Stimulated activated CD8-positive, alpha-beta memory T cell treated with anti-CD3 and anti-CD28 coated beads, Interleukin-4, amount 100 ng/mL, for 48 hours (primary cell): ENCODE results near the gene COPS6.
A peak's percentile ranks its signal among the peaks of the same experiment; 100 is the strongest.

Source experiments
- DNase-seq: peaks from one replicate; pipeline ENCODE4 v3.0.0-alpha.2; 2020

The COPS6 gene

DNA sequence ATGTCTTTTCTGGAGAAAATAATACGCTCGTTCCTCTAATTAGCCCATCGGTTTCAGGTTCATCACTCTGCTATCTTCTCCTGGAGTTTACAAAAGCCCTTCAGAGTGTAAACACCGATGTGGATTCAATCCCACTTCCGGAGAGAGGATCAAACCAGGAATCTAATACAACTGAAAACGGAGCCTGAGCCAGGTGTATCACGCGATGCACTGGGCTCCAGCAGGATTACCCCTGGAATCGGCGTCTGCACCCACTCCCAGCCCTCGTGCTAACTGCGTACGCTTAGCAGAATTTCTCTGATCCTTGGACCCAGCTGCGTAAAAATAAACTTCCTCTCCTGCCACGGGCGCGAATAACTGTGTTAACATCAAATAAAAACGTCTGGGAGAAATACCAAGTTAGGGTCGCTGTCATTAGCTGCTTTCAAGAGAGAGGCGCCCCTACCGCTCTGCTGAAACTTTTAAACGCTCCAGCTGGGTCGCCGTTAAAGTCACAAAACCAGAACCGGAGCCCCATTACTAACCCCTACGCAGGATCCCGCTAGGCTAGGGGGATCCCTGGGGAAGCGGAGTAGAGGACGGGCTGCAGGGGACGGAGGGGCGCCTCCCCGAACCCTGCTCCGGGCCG lies 7.7 kb upstream of the COPS6 start:
- no peak for DNase-seq

DNA sequence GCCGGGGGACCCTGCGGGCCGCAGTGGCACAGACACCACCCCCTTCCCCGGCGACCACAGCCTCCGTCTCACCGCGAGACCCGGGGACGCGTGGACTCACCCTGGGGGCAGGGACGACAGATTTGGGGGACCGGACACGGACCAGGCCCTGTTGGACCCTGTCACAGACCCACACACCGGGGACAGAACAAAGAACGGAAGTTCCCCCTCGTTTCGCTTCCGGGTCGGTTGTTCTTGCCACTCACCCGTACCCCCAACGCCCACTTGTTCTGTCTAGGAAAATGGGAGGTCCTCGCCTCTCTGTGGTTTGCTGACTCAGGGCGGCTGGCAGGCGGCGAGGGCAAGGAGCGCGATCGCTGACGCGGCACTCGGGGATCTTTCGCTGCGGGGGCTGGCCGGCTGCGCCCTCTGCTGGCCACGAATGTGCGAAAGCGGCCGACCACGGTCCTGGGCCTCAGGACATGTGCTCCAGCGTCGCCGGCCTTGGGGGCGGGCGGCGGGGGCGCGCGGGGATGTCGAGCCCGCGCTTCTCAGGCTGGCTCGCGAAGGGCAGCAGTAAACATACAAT lies 7.2 kb upstream of the COPS6 start, which contains the start of gene ZNF3:
TSS of gene ZNF3 (minus strand) at position 189 of the 568 bp plus-strand sequence. CDS start 4,366 bp downstream, outside the sequence.
- peak; percentile 98 for DNase-seq

DNA sequence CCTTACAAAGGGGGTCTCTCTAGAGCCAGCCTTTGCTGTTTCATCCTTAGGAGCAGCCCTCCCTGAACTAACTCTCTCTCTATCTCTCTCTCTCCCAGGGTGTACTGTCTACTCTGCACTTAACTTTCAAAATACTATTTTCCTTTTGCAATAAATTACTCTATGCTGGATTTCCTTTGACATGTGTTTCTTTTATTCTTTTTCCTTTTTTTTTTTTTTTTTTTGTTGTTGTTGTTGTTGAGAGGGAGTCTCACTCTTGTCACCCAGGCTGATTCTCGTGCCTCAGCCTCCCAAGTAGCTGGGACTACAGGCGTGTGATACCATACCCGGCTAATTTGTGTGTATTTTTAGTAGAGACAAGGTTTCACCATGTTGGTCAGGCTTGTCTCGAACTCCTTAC lies 5.8 kb upstream of the COPS6 start:
- no peak for DNase-seq

DNA sequence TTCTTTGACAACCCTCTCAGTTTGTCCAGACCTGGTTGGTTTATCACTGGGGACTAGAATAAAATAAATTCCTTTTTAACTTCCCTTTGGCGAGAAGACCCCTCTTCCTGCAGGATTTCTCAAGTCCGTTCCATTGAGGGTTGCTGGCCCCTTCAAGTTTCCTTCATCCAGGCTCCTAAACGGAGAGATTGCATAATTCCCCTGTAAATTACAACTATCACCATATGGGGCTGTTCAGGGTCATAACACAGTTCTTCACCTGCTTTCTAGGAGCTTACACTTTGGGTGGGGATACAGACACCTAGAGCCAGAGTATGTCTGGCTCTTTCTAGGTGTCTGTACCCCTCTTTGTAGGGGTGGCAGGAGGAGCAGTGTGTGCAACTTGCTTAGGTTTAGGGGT lies 3.3 kb upstream of the COPS6 start:
- no peak for DNase-seq

DNA sequence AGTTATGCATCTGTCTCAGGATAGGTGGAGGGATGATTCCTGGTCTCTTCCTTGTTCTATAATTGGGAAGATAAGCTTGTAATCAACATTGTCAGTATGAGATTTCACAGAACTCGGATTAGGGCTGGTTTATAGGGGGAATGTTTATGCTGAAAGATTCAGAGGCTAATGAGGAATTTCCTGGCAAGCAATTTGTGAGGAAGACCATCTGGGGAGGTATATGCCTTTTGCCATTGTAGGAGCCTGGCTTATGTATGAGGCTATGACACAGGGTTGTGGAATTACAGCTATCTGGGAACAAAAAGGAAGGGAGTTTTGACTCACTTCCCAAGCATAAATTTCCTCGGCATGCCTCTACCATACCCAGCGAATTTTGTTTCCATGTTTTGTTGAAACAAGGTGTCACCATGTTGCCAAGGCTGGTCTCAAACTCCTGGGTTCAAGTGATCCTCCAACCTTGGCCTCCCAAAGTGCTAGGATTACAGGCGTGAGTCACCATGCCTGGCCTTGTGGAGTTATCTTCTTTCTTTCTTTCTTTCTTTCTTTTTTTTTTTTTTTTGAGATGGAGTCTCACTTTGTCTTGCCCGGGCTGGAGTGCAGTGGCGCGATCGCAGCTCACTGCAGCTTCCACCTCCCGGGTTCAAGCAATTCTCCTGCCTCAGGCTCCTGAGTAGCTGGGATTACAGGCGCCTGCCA lies 1.6 kb upstream of the COPS6 start:
- DNase-seq: no peak

DNA sequence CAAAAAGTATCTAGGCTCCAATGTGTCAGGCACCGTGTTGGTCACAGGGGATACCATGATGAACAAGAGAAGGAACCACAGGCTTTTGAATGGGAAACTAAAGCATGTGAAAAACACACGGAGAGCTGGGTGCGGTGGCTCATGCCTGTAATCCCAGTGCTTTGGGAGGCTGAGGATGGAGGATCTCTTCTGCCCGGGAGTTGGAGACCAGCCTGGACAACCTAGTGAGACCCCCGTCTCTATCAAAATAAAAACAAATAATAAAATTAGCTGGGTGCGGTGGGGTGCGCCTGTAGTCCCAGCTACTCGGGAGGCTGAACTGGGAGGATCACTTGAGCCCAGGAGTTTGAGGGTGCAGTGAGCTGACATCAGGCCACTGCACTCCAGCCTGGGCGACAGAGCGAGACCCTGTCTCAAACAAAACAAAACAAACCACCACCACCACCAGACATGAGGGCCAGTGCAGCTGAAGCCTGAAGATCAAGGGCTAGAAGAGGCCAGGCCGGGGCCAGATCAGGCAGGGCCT lies 611 bp upstream of the COPS6 start:
- DNase-seq: no peak

DNA sequence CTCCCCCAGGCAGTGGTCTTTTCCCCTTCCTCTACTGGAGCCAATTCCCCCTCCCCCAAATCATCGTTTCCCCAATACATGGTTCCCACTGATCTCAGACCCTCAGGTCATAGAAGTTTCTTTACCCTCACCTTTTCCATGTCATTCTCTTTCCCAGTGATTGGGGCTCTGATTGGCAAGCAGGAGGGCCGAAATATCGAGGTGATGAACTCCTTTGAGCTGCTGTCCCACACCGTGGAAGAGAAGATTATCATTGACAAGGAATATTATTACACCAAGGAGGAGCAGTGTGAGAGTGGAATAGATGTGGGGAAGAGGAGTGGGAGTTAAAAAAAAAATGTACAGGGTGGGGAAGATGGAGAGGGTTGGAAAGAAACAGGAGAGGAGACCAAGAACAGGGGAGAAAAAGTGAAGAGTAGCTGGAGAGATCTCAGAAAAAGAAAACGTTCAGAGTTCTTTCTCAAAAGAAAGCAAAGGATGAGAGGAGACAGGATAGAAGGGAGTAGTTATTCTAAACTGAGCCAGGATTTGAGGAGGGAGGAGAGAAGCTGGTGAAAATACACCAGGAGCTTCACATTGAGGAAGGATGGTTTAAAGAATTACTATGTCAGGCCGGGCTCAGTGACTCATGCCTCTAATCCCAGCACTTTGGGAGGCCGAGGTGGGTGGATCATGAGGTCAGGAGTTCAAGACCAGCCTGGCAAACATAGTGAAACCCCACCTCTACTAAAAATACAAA lies 858 bp downstream of the COPS6 start:
- no peak for DNase-seq

DNA sequence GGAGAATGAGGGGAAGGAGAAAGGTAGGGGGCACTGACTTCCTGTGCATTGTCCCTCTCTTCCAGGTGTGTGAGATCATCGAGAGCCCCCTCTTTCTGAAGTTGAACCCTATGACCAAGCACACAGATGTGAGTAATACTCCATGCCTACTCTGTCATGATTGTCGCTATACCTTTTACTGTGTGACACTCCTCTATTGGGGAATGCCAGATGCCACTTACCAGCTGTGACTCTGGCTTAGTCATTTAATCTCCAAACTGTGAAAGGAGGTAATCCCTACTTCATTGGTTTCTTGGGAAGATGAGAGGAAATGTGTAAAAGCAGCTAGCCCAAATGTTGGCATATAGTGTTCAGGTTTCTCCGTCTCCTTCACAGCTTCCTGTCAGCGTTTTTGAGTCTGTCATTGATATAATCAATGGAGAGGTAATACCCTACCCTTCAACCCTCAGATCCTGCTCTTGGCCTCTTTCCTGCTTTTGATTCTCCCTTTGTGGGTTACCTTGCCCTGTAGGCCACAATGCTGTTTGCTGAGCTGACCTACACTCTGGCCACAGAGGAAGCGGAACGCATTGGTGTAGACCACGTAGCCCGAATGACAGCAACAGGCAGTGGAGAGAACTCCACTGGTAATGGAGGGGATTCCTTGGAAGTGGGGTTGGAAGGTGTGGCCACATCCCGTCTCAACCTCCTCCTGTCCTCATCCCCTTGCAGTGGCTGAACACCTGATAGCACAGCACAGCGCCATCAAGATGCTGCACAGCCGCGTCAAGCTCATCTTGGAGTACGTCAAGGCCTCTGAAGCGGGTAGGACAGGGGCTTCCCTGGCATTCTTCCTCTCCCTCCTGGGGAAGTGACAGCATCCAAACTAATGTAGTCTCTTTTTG lies 2.0 kb downstream of the COPS6 start:
- no peak for DNase-seq

DNA sequence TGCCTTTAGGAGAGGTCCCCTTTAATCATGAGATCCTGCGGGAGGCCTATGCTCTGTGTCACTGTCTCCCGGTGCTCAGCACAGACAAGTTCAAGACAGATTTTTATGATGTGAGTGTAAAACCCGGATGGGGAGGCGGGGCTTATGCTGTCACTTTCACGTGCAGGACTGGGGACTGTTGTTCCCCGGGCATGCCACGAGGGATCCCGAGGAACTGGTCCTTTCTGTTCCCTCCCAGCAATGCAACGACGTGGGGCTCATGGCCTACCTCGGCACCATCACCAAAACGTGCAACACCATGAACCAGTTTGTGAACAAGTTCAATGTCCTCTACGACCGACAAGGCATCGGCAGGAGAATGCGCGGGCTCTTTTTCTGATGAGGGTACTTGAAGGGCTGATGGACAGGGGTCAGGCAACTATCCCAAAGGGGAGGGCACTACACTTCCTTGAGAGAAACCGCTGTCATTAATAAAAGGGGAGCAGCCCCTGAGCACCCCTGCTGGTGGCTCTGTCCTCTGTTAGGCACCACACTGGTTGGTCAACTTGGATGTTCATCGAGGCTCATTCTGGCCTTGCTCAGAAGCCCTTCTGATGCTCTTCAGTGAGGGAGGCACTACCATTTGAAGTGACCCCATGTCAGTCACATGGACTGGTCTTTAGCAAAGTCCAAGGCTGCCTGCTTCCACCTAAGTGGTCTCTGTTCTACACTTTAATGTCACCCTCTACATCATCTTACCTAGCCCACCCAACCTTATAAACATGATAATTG lies 2.8 kb downstream of the COPS6 start:
- DNase-seq: peak; percentile 48

DNA sequence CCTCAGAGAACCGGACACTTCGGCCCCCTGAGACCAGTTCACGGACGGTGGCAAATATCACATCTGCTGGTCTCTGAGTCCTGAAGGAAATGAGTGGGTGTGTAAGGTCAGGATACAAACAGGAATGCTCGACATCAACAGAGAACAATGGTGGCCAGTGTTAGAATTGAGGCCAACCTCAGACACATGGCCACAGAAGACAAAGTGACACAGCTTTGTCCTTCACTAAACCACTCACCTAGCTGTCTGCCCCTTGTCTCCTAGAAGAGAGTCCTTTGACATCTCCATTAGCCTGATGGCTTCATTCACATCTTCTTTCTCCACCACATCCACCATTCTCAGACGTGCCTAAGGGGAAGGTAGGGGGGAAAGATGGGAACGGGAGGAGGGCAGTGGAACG lies 4.3 kb downstream of the COPS6 start:
- no peak for DNase-seq

DNA sequence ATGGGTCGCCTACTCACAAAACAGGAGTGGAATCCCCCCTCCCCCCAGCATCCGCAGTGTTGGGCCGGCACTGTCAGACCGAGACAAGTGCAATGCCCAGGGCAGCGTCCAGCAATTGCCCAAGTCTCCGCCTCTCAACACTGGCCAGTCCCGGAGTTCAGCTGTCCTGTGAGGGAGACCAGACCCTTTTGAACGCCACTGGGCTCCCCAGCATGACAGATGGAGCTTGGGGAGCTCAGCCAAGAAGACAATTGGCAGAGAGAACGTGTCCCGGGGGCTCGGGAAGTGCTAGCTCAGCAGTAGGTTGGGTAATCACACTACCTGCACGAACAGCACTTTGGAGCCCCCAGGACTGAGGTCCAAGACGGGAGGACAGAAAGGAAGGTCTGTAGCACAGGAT lies 4.7 kb downstream of the COPS6 start:
- no peak for DNase-seq

DNA sequence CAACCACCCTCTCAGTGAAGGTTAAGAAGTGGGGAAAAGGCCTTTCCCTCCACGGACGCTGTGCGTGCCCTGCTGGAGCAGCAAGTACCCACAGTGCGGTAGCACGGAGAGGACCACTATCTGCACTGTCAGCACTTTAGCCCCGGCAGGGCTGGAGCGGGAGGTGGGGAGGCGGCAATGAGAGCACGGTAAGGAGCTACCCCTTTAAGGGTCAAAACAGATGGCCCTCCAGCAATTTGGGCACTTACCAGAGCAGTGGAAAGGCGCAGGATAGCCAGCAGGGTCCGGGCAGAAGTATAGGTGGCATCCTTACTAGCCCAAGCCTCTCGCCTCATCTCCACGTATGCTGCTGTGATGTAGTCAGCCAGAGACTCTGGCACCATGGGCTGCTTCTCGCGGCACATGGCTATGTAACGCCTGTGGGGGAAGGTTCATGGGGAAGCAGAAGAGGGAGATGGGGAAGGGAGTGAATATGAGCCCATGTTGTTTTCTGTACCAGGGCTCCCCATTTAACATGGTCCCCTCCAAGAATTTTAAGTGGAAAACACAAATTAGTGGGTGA lies 5.2 kb downstream of the COPS6 start:
- DNase-seq: no peak

DNA sequence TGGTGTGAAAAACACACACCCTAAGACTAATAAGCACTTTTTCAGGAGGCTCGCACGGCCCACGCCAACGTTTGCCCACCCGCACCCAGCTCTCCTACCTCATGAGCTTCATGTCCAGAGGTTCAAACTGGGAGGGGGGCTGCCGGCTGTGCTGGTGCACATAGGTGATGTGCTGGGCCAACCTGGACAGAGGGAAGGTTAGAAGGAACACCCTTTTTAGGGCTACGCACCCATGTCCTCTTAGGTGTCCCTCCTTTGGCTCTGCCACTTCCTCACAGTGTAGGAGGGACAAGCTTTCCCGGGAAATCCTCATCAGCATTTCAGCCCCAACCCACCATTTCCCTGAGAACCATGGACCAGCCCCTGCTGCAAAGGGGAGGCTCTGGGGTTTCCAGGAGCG lies 6.5 kb downstream of the COPS6 start:
- no peak for DNase-seq

DNA sequence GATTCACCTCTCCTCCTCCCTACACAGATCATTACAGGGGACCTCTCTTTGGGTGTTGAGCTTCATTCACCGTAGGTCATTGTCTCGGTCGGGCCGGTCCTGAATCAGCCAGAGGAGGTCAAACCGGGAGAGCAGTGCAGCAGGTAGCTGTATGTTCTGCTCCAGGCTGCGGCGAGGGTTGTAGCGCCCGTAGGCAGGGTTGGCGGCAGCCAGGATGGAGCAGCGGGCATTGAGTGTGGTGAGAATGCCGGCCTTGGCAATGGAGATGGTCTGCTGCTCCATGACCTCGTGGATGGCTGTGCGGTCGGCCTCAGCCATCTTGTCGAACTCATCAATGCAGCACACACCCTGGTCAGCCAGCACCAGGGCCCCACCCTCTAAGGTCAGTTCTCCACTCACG lies 6.9 kb downstream of the COPS6 start:
- no peak for DNase-seq

DNA sequence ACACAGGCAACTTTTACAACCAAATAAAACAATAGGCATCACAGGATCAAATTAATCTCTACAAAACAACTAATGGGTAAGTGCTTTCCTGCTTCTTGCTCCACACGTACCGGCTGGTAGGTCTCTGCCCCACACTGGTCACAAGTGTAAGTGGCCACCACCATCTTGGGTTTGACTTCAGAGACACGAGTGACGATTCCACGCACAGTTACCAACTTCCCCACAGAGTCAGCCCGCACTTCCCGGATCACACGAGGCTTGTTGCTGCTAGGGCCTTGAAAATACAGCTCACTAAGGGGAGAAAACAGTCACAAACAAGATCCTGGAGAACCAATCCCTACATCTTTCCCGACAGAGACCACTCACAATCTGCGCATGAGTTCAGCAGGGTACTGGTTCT lies 10.1 kb downstream of the COPS6 start:
- DNase-seq: no peak

DNA sequence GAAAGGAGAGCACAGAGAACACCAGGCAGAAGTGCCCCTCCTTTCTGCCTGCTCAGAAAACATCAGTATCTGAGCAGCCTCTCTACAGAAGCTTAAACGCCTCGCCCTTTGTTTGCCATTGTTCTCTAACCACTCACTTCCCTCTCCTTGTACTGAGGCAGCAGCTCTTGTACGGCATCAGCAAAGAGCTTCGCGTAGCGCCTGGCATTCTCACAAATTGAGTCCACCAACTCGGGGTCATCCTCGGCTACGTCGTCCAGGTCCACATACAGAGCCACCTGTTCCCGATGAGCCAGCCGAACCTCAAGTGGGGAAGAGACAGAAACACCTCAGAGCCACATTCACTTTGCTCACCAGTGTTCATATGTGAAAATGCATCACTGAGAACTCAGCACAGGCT lies 10.7 kb downstream of the COPS6 start:
- no peak for DNase-seq

DNA sequence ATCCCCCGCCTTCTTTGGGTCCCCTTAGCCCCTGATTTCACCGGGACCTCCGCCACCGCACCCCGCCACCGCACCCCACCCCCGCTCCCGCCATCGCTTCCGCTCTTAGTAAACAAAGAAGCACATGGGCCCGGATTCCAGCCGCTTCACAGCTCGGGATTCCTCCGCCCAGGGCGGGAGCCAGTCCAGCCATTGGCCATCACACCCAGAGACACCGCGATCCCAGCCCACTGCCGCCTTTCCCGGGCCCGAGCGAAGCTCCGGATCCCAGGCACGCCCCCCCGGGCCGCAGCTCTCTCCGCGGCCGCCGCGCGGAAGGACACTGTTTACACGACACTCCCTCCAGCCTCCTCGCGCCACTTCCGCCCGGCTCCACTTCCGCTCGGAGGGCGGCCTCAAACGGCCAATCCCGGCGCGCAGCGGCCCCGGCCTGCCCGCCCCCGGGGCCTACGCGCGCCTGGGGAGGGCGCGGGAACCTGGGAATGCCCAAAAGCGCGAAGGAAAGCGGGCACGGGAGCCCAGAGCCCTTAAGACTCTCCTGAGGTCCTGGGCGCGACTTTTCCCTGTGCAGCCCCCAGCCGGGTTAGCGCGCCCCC lies 11.7 kb downstream of the COPS6 start:
- peak; percentile 88 for DNase-seq

DNA sequence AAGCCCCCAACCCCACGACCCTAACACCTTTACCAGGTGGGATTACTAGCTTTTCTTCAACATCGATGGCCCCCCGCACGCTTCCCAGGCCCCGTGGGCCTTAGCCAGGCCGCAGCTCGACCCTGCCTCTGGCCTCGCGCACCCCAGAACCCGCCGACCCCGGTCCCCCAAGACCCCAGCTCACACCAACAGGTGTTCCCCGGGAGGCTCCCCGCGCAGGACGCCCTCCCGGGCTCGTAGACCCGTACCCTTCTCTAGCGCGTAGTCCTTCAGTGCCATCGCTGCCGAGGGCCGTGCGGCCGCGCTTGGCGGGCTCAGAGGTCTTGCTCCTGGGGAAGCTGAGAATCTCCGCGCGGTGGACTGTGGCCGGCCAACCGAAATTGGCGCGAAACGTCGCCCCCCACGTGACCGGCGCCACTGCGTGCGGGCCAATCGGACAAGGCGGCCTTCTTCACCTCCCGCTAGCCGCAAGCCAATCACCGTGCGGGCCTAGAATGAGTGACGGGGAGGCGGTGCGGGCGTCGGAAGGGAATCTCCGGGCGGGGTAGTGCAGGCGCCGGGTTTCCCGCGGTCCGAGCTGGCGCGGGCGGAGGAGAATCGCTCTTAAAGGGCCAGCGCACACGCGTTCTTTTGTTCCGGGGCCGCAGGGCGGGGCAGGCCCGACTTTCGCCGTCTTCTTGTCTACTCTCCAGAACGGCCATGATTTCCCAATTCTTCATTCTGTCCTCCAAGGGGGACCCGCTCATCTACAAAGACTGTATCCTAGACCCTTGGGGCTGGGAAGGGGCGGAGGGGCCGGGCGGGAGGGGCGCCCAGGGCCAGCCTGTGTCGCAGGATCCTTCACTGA lies 12.5 kb downstream of the COPS6 start, which contains the start of the genes AP4M1 and MCM7:
TSS of gene AP4M1 (plus strand) at position 628 of the 847 bp plus-strand sequence. CDS start at position 700, 72 bp downstream.
TSS of gene MCM7 (minus strand) at position 382 of the 847 bp plus-strand sequence. CDS start at position 279, 103 bp downstream.
- DNase-seq: peak; percentile 98
